Left ventricle myocardium inferior (tissue), 1 donor: ENCODE data around the gene OPCML. TPM values are rescaled to one million over a fixed set of nuclear protein-coding genes. Genes with fewer than 3 reads are reported as not detected.

Experiments used
- DNase-seq: peaks from one replicate; pipeline ENCODE4 v3.0.0-alpha.2; 2020
- H3K27ac ChIP-seq: fragments of 200-600 bp; replicated peaks from 2 replicates; pipeline ENCODE4 v1.8.0; 2021
- H3K27me3 ChIP-seq: fragments of 200-600 bp; 2 replicates; pipeline ENCODE4 v1.8.0; 2021; ENCODE audit warnings: low read depth
- H3K36me3 ChIP-seq: fragments of 200-600 bp; 2 replicates; pipeline ENCODE4 v1.8.0; 2021
- H3K4me1 ChIP-seq: fragments of 200-600 bp; 2 replicates; pipeline ENCODE4 v1.8.0; 2021
- H3K4me3 ChIP-seq: fragments of 200-600 bp; 2 replicates; pipeline ENCODE4 v1.8.0; 2021; ENCODE audit warnings: mild to moderate bottlenecking, moderate library complexity
- H3K9me3 ChIP-seq: fragments of 200-600 bp; replicated peaks from 2 replicates; pipeline ENCODE4 v1.8.0; 2021
- intact Hi-C: fragments of 100-400 bp; cut with micrococcal nuclease; formaldehyde crosslinking; loops from one replicate; pipeline ENCODE4 v1.11.0; 2022
- total RNA-seq: library from RNA; stranded (reverse); fragmentation: NEBNext Ultra II Directional; extraction: Animal tissue kit (Norgen Biotek cat#: 25700); gene quantifications from one replicate; pipeline ENCODE4 v1.2.1, GENCODE V29; 2021
- TF ChIP-seq, protein P1 (sequence below): fragments of 200-600 bp; IDR thresholded peaks from 2 replicates; pipeline ENCODE4 v1.8.0; 2021; ENCODE audit warnings: antibody characterized with exemption, mild to moderate bottlenecking, borderline replicate concordance
- donor health status: DM: no; HTN: yes; CAD: no; lungs with severe emphysema.

The OPCML gene
- total RNA-seq, 1 donor from 2014 or later, result 0.63 TPM

DNA sequence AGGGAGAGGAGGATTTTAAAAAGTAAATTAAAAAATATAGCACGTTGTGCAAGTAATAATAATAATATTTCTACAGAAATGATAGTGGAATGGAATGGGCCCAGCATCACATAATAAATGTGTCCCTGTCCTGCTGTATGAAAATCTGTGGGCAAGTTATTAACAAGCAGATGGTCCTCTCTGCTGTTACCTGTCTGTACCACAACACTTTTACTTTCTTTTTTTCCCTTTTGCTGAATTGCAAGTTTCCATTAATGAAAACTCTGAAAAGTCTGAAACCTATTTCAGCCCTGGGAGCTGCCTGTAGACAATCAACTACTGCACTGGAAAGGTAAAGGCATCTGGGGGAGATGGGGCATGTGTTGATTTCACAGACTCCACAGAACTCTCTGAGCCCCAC is 937.1 kb downstream of the OPCML start:
- no peaks in the 10 kb centered on the region for H3K4me1 ChIP-seq
- H3K9me3 ChIP-seq, result no peaks in the 10 kb centered on the region
- no peak overlapping the region for H3K27ac ChIP-seq
- H3K27me3 ChIP-seq, result peaks cover 28% of the 10 kb centered on the region
- intact Hi-C loops, result no loop called here
- H3K36me3 ChIP-seq, result no peaks in the 10 kb centered on the region
- H3K4me3 ChIP-seq, result no peak overlapping the region
- TF ChIP-seq, protein P1, sequence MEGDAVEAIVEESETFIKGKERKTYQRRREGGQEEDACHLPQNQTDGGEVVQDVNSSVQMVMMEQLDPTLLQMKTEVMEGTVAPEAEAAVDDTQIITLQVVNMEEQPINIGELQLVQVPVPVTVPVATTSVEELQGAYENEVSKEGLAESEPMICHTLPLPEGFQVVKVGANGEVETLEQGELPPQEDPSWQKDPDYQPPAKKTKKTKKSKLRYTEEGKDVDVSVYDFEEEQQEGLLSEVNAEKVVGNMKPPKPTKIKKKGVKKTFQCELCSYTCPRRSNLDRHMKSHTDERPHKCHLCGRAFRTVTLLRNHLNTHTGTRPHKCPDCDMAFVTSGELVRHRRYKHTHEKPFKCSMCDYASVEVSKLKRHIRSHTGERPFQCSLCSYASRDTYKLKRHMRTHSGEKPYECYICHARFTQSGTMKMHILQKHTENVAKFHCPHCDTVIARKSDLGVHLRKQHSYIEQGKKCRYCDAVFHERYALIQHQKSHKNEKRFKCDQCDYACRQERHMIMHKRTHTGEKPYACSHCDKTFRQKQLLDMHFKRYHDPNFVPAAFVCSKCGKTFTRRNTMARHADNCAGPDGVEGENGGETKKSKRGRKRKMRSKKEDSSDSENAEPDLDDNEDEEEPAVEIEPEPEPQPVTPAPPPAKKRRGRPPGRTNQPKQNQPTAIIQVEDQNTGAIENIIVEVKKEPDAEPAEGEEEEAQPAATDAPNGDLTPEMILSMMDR, result no peak
- DNase-seq, result no peak

DNA sequence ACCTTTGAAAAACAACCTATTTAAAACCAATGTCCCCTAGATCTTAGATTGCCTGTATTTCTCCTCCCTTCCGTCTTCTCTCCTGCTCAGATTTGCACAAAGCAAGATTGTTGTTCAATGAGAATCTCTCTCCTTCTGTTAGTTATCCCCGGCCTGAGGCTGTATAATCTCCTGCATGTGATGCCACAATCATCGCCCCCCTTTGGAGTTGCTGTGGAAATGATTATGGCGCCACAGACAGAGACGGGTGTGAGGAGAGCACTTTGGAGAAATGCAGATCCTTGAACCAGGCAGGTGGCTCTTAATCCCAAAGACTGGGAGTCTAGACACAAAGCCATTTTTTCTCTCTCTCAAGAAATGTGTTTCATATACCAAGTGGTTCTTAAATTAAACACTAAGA is 941.3 kb downstream of the OPCML start:
- no peak for DNase-seq

DNA sequence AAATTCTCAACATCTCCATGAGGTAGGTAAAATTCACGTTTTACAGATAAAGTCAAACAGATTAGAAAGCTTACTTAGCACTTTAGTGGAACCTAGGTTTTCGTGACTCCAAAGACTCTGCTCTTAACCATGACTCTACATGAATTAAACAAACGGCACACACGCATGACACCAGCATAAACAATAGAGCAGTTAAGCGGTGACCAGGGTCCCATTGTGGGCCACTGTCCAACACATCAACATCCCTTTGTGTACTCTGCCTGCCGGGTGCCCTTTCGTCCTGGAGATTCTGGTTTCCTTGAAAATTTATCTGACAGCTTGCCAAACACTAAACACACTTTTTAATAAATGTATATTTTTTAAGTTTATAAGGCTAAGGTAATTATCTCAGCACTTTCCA is 941.7 kb downstream of the OPCML start:
- Histone ChIP-seq H3K4me1 (no peaks in the 10 kb centered on the region), H3K36me3 (no peaks in the 10 kb centered on the region), H3K27me3 (peaks cover 28% of the 10 kb centered on the region), H3K27ac (no peak overlapping the region), H3K4me3 (no peak overlapping the region), H3K9me3 (no peaks in the 10 kb centered on the region)
- TF ChIP-seq, protein P1, result no peak
- no peak for DNase-seq
- intact Hi-C loops, result no loop called here

More for the DNA sequence above, 941.3 kb downstream of the OPCML start:
- peaks cover 28% of the 10 kb centered on the region for H3K27me3 ChIP-seq
- H3K9me3 ChIP-seq, result no peaks in the 10 kb centered on the region
- no peaks in the 10 kb centered on the region for H3K36me3 ChIP-seq
- no peak overlapping the region for H3K4me3 ChIP-seq
- TF ChIP-seq, protein P1, result no peak
- intact Hi-C loops, result no loop called here
- no peaks in the 10 kb centered on the region for H3K4me1 ChIP-seq
- H3K27ac ChIP-seq, result no peak overlapping the region

DNA sequence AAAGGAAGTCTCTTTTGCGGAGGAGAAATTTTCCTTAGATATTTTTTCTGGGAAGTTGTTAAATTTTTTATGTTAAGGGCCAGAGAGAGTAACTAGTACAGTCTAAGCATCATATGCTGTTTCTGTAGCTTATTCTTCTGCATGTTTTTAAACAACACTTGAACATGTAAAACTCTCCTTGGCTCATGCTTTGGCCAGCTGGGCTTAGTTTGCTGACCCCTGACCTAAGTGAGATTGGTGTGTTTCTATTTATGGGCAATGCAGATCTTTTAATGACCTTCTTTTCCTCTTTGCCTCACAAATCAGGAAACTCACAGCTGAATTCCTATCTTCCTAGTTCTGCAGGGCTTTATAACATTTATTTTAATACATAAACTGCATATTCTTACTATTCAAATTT is 942.5 kb downstream of the OPCML start:
- intact Hi-C loops, result no loop called here
- TF ChIP-seq, protein P1, result no peak
- Histone ChIP-seq H3K4me1 (no peaks in the 10 kb centered on the region), H3K9me3 (no peaks in the 10 kb centered on the region), H3K27me3 (peaks cover 28% of the 10 kb centered on the region), H3K4me3 (no peak overlapping the region), H3K27ac (no peak overlapping the region), H3K36me3 (no peaks in the 10 kb centered on the region)
- no peak for DNase-seq

DNA sequence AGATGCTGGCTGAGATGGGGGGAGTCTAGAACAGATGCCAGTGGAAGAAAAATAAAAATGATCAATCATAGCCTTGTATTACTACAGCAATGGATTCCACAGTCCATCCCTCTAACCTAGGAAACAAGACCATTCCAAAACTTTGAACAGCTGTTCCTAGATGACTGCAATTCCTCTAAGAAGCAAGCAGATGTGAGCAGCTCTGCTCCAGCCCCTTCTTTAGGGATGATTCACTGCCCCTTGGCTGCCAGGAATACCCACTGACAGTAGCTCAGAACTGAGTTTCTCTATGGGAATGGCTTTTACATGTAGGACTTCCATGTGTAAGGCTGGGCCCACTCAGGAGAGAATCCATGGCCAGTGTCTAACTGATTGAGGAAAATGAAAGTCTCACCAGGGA is 943.9 kb downstream of the OPCML start:
- Histone ChIP-seq H3K36me3 (no peaks in the 10 kb centered on the region), H3K4me1 (no peaks in the 10 kb centered on the region), H3K4me3 (no peak overlapping the region), H3K9me3 (no peaks in the 10 kb centered on the region), H3K27me3 (peaks cover 19% of the 10 kb centered on the region), H3K27ac (no peak overlapping the region)
- TF ChIP-seq, protein P1, result no peak
- intact Hi-C loops, result no loop called here
- no peak for DNase-seq

DNA sequence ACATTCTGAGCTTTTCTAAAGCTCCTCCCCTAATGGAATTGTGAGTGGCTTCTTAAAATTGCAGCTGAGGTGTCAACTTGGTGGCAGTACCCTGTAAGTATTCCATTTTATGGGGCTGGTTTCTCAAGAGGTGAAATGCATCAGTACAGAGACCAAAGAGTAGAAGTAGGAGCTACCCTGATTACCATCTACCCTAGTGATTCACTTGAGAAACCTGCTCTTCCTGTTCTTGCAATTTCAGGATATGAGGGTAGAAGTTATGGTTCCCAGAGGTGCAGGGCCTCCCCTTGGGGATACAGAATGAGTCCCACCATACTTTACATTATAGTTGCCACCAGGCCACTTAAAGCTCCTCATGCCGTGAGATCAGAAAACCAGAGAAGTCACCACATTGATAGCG is 944.6 kb downstream of the OPCML start:
- DNase-seq, result no peak
- TF ChIP-seq, protein P1, result no peak
- intact Hi-C loops, result no loop called here
- Histone ChIP-seq H3K36me3 (no peaks in the 10 kb centered on the region), H3K27ac (no peak overlapping the region), H3K4me1 (no peaks in the 10 kb centered on the region), H3K4me3 (no peak overlapping the region), H3K27me3 (peaks cover 14% of the 10 kb centered on the region), H3K9me3 (no peaks in the 10 kb centered on the region)
